Right ventricle myocardium superior (tissue), 1 donor: ENCODE measurements around the gene ELK1. TPM values are rescaled to one million over a fixed set of nuclear protein-coding genes. Genes with fewer than 3 reads are reported as not detected.

Experiments
- ATAC-seq: fragments of 200-7000 bp; cut with Tn5 transposase; one replicate; pipeline ENCODE4 v1.9.1; 2020; ENCODE audit warnings: mild to moderate bottlenecking; ENCODE audit not compliant: poor library complexity
- DNase-seq: peaks from one replicate; pipeline ENCODE4 v3.0.0-alpha.2; 2020
- intact Hi-C: fragments of 100-400 bp; cut with DNase I; formaldehyde crosslinking; loops from one replicate; pipeline ENCODE4 v1.11.2; 2022
- total RNA-seq: library from RNA; stranded (reverse); fragmentation: NEBNext Ultra II Directional; extraction: Animal tissue kit (Norgen Biotek cat#: 25700); gene quantifications from one replicate; pipeline ENCODE4 v1.2.1, GENCODE V29; 2021
- donor health status: DM: no; HTN: yes; CAD: no; lungs with severe emphysema.

ELK1 gene
- total RNA-seq, 1 donor from 2014 or later = 20.9 TPM

DNA sequence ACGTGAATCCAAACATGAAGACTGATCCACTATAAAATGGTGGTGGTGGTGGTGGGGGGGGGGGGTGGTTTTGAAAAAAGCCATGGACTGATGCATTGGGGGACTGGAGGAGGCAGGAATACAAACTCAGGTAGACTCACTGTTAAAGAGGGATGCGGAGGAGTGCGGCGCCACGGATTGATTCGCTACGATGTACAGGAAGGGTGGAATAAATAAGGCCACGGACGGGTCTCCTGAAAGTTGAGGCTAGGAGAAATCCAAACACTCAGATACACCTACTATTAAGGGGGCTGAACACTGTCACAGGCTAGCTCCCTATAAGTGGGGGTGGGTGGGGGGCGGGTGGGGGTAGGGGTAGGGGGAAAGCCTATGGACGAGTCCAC, 591 bp downstream of the ELK1 start:
- DNase-seq (no peak), ATAC-seq (no peak)
- intact Hi-C loops = loop anchor here (10.0 kb wide), 1 partner anchor 375 kb away; no protein-coding TSS in a partner anchor

DNA sequence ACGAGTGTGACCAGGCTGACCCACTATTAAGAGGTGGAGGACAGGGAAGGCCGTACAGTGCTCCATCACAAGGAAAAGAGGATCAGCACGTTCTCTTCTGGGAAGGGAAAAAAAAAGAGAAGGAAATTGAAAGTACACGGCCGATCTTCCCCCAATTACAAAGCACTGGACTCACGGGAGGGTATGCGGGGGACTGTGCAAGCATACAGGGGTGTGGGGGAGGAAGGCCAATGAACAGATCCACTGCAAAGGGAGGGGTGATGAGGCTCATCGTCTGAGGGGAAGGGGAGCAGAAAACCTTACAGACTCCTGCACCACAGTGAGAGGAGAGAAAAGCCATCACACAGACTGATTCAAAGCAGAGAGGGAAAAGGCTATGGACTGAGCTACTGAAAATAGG, 1.1 kb downstream of the ELK1 start:
- ATAC-seq = no peak
- intact Hi-C loops = no loop called here
- DNase-seq = no peak

DNA sequence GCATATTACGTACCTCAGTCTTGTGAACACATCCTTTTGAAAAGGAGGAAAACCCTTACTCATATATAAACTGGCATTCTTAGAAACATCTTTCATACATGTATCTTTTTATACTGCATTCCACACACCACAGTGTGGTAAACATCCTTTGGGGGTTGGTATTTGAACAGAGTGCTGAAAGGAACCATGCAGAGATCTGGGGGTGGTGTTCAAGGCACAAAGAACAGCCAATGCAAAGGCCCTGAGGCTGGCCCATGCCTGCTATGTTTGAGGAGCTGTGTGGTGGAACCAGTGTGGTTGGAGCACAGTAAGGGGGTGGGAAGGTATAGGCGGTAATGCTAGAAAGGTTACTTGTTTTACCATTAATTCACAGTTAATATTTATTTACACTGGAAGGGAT, 2.0 kb downstream of the ELK1 start:
- intact Hi-C loops = no loop called here
- ATAC-seq = no peak
- DNase-seq = no peak

DNA sequence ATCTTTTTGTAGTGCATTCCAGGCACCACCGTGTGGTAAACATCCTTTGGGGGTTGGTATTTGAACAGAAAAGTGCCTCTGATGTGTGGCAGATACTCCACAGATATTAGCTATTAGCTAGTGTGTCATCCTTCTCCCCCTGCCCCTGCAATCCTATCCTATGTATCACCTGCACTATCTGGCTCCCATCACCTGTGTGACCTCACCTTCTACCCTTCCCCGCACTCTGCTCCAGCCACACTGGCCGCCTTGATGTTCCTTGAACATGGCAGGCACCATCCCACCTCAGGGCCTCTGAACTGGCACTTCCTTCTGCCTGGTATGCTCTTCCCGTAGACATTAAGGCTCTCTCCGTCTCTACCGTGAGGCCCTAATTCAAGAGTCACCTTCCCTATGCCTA, 3.7 kb downstream of the ELK1 start:
- DNase-seq = no peak
- intact Hi-C loops = no loop called here
- no peak for ATAC-seq

DNA sequence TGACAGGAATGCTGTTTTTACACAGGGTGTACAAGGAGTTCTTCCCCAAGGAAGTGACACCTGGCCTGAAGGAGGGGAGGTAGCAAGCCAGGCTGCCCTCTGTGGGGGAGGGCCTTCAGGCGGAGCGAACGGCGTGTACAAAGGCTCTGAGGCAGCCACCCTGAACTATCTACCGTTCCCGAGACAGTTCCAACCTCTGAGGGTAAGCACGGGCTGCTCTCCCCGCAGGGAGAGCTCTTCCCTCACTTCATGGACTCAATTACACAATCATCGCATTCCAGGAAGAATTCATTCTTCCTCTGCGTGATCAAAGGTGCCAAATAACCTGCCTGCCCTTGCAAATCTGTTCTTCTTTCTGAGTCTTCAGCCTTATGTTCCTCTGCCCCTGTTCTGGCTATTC, 4.8 kb downstream of the ELK1 start:
- ATAC-seq = no peak
- intact Hi-C loops = no loop called here

DNA sequence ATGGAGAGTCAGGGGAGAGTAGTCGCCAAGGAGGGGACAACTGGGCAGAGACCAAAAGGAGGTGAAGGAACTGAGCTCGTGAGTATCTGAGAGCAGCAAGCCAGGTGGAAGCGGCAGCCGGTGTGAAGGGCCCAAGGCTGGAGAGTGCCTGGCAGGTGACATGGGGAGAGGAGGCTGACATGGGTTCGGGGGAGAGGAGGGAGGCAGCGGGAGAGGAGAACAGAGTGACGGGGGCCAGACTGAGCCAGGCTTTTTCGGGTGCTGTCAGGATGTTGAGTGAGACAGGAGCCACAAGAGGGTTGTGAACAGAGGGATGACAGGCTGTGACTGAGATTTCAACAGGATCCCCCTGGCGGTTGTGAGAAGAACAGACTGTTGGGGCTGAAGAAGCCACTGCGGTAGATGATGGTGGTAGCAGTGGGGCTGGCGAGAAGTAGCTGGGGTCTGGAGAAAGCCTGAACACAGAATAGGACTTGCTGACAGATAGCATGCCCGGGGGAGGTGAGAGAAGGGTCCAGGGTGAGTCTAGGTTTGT, 5.7 kb downstream of the ELK1 start:
- DNase-seq = no peak
- intact Hi-C loops = loop anchor here (5.0 kb wide), 1 partner anchor 82 kb away; the partner anchor contains the start of gene ARAF
- ATAC-seq = peak; percentile 90

More for the DNA sequence above, 4.8 kb downstream of the ELK1 start:
- no peak for DNase-seq

DNA sequence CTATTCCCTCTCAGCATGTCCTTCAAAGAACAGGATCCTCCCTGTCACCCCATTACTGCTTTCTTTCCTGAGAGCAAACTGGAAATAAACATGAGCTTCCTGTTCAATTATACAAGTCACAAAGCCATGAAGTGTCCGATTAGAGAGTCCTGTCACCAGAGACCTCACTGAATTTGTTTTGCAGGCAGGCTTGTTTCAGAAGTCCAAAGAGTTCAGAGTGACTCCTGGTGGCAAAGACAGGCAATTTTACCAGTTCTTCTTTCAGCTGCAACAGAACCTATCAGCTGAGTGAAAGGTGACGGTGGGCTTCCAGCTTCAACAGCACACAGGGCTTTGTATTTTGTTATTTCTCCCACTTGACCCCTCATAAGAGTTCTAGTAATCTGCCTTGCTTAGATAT, 6.4 kb downstream of the ELK1 start:
- ATAC-seq (peak; percentile 80), DNase-seq (no peak)
- intact Hi-C loops = loop anchor here (5.0 kb wide), 1 partner anchor 82 kb away; the partner anchor contains the start of gene ARAF

DNA sequence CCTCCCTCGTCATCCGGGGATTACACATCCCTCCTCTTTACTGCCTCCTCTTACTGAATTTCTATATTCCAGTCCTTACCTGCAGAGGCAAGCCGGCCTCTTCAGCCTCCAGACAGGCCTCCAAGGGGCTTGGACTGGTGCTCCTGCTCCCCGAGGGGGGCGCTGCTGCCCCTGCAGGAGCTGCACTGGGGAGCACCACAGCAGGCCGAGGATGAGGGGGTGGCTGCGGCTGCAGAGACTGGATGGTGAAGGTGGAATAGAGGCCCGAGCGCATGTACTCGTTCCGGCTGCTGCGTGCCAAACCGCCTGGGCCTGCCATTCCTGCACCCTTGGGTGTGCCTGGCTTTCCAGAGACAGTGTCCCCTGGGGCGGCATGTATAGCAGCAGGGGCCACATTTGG, 11.5 kb downstream of the ELK1 start:
- intact Hi-C loops = no loop called here
- DNase-seq (no peak), ATAC-seq (no peak)

DNA sequence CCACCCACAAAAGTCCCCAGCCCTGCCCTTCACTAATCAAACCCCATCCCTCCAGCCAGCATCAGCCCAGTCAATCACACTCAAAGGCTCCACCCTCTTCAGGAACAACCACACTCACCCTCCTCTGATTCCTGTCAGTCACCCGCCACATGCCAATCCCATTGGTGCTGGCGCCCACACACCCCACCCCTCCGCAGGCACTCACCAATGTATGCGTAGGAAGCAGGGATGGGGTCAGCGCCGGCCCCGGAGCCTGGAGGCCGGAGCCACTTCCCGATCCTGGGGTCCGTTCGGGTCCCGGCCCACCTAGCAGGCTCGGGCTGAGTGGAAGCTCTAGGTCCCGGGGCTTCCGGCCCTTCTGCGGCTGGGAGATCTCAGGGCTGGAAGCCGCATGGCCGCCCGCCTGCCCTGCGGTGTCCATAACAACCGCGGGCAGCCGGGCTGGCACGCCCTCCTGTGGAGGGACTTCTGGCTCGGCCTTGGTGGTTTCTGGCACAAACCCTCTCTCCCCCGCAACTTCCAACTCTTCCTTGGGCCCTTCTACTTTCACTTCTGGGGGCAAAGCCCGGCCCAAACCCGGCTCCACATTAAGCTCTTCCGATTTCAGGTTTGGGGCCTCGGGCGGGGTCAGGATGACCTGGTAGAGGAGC, 12.7 kb downstream of the ELK1 start:
- DNase-seq = peak; percentile 68
- intact Hi-C loops = no loop called here
- ATAC-seq = peak; percentile 68

DNA sequence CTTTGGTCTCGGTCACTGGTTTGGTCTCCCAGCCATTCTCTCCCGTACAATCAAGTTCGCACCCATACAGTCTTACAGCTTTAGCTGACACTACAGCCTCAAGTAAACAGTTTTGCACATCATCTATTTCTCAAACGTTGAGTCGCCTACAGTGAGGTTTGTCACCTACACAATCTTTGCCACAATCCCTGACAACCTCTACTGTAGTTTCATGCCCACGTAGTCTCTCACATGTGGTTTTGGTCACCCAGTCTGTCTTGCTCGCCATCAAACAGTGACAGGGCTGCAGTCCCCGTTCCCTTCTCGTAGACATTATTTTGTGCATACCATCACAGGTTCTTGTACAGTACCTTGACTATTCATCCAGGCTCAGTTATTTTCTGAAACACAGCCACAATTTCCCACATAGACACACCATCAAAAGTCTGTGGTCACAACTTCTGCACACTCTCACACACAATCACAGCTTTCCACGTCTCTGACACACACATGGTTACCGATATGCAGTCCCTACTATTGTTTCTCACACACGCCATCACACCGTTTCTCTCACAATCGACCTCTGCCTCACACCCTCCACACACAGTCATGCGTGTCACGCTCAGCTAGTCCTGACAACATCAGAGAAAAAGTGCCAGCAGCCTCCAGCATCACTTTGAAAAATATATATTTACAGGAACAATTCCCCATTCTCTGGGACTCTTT, 15.3 kb downstream of the ELK1 start:
- intact Hi-C loops = no loop called here
- ATAC-seq = no peak
- no peak for DNase-seq

DNA sequence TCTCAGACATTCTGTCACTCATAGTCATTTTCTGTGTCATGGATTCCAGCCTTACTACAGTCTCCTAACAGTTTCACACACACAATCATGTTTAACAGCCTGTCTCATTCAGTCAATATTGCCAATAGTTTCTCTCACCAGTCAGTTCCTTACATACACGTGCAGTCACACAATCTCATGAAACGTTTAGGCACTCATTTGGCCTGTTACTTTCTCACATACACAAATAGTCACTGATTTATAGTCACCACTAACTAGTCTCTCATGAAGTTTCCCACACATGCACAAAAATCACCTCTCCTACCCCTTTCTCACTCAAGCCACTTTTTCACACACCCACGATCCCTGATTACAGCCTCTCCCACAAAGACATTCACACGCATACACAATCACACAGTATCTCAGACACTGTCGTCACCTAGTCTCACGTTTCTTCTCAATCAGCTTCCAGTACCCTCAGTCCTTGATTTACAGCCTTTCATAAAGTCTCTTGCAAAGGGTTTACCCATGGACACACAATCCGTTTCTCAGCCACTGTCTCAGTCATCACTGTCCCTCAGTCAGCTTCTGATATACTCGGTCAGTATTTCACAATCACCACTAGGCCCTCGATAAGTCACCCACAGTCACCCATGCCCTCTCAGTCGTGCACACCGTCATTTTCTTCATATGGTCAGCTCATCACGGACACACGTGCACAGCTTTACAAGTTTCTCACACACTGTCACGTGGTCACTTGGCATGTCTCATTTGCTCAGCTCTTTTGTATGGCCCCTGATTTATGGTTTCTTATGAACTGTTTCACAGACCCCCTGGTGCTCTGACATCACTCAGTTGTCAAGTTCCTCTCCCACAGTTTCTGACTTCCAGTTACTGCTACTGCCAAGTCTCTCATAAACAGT, 16.4 kb downstream of the ELK1 start:
- intact Hi-C loops = no loop called here
- DNase-seq (no peak), ATAC-seq (no peak)

DNA sequence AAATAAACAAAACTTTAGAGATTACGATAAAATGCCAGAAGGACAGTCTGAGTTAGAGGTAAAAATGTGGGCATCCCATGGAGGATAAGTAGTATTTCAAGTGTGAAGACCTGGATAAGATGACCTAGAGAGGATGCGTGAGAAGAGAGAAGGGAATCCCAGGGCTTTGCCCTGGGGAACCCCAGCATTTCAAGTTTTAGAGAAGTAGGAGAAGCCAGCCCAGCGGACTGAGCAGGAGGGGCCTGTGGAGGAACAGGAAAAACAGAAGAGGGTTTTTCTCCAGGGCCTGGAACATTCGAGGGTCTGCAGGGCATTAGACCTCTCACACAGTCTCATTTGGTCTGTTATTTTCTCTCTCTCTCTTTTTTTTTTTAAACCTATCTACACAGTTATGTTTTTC, 17.7 kb downstream of the ELK1 start:
- ATAC-seq (no peak), DNase-seq (no peak)
- intact Hi-C loops = no loop called here

DNA sequence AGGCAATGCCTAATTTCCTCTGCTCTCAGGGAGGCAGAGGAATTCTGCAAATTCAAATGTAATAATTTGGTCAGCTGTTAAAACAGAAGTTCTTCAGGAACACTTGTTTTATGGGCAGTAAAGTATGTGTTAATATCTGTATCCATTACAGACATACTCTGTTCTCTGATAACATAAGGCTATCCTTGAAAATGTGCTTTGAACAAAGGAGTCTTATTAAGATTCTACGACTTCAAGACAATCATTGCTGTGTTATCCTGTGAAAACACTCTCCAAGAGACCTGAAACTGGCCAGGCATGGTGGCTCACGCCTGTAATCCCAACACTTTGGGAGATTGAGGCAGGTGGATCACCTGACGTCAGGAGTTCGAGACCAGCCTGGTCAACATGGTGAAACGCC, 18.7 kb downstream of the ELK1 start:
- intact Hi-C loops = no loop called here
- ATAC-seq (no peak), DNase-seq (no peak)

DNA sequence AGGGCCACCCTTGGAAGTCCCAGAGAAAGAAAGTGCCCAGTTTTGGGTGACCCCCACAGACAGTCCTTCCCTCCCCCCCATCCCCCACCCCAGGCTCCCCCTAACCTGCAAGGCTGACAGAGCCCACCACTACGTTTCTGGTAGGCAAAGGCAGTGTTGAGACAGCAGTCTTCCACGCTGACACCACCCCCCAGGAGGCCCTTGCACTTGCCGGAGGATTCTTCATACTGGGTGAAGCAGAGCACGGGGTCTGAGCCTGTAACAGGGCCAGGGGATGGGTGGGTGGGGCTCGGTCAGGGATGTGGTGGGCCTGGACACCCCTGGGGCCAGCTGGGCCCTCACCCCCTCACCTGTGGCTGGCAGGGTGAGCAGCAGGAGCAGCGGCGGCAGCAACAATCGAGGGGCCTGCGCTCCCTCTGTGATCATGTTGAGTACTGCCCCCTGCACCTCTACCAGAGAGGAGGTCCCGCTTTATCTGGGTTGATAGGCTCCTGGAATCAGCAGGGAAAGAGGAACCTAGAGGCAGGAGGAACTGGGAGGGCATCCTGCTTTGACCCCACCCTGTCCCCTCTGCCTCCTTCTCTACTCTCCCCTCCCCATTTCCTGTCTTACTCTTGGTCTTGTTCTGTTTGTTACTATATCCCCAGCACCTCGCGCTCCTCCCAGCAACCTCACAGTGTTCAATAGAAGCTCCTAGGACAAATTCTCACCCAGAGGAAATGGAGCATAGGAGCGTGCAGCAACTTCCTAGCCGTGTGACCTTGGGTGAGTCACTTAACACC, 20.8 kb downstream of the ELK1 start, which contains the start of gene CFP:
TSS of gene CFP (minus strand) at position 512 of the 782 bp plus-strand sequence. CDS start at position 426, 86 bp downstream.
- DNase-seq (no peak), ATAC-seq (peak; percentile 36)
- intact Hi-C loops = no loop called here

DNA sequence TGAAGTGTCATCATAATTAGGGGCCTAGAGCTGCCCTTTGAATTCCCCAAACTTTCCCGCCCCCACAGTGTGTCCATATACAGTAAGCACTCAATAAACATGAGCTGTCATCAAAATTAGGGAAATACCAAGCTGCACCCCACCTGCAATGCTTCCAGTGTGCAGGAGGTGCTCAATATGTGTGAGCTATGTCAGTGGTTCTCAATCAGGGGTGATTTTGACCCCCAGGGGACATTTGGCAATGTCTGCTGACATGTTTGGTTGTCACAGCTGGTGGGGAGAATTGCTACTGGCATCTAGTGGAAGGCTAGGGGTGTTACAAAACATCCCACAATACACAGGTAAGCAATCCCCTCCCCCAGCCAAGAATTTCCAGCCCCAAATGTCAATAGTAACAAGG, 21.4 kb downstream of the ELK1 start:
- ATAC-seq = no peak
- intact Hi-C loops = no loop called here

DNA sequence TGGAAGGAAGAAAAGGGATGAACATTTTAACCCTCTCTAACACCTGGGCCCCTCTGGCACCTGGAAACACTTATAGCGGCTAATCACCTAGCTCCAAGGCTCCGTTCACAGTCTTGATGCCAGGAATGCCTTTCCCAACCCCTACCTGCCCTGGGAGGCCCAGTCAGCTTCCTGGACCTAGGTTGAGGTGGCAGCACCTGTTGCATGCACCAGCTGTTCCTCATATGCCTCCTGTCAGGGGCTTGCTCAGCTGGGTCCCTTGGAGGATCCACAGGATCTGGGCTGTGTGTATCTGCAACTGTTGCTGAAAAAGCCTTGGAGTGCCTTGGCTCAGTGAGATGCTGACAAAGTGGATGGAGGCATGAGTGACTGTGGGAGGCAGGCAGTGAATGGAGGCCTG, 25.0 kb downstream of the ELK1 start:
- intact Hi-C loops = no loop called here
- DNase-seq = no peak
- ATAC-seq = no peak

More for the DNA sequence above, 21.4 kb downstream of the ELK1 start:
- no peak for DNase-seq

DNA sequence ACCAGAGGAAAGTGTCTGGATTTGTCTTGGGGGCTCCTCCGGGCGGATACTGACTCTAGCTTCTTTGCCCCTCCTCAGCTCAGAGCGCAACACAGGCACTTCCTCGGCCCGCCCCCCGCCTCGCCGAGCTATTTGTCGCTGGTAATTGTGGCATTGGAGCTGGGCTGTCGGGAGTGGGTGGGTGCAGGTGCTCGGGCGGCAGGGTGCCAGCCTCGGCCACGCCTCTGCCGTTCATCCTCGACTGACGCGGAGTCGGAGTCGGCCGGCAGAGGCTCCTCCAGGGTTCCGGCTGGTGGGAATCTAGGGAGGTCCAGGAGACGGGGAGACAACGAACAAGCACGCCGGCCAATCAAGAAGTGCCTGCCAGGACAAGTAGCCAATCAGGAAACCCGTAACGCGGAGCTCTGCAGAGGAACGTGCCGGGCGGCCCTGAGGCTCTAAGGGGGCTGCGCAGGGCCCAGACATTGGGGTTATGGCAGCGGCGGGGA, 26.8 kb downstream of the ELK1 start:
- DNase-seq (peak; percentile 59), ATAC-seq (peak; percentile 66)
- intact Hi-C loops = no loop called here

DNA sequence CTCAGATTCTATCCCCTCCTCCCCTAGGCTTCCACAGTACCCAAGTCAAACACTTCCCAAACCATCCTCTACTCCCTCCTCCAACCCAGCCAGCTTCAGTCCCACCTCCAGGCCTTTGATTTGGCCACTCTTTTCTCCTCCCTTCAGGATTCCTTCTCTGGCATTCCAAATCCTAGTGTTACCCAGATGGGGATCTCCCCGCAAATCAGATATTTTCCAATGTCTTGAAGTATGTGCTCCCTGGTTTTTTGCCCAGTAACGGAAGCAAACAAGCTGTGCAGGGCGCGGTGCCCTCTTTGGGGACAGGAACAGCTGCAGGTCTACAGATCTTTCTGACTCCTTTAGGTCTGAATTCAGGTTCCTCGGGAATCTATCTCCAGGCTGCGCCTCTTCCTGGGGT, 28.5 kb downstream of the ELK1 start:
- intact Hi-C loops = no loop called here
- ATAC-seq (no peak), DNase-seq (no peak)
